ENCODE data around the gene VPS8.

DNA sequence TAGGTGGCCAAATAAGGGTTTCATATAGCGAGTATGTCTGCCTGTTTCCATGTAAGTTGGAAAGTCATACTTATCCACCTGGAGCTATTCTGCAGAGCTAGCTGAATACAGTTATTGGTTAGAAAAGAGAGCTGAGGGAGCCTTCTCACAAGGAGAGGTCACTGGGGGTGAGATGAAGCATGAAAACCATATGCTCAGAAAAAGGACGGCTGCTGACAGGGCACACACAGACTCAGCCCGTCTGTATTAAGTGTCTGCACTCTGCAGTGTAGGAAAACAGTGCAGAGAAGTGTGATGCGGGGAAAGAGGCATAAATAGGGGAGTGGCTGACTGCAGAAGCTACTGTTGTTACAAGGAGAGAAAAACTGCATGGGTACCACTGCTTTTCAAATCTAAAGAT lies 282.7 kb downstream of the VPS8 start:
- no peak for TF ChIP-seq TCF7L2 (IDR thresholded peaks at IDR 0.05; ENCODE audit: borderline replicate concordance, extremely low read depth, insufficient read depth, insufficient read length)
- TF ChIP-seq, protein P1, sequence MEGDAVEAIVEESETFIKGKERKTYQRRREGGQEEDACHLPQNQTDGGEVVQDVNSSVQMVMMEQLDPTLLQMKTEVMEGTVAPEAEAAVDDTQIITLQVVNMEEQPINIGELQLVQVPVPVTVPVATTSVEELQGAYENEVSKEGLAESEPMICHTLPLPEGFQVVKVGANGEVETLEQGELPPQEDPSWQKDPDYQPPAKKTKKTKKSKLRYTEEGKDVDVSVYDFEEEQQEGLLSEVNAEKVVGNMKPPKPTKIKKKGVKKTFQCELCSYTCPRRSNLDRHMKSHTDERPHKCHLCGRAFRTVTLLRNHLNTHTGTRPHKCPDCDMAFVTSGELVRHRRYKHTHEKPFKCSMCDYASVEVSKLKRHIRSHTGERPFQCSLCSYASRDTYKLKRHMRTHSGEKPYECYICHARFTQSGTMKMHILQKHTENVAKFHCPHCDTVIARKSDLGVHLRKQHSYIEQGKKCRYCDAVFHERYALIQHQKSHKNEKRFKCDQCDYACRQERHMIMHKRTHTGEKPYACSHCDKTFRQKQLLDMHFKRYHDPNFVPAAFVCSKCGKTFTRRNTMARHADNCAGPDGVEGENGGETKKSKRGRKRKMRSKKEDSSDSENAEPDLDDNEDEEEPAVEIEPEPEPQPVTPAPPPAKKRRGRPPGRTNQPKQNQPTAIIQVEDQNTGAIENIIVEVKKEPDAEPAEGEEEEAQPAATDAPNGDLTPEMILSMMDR (IDR thresholded peaks at IDR 0.05 in 2 of 3, conservative IDR thresholded peaks at IDR 0.05 in 1 of 3; ENCODE audit: borderline replicate concordance in 1 of 3, insufficient read depth in 1 of 3, low read depth in 2 of 3, low read length in 2 of 3) = no peak
- TF ChIP-seq POLR2A (IDR thresholded peaks at IDR 0.05; ENCODE audit: borderline replicate concordance, extremely low read depth, insufficient read depth, insufficient read length) = no peak
- TF ChIP-seq RAD21 (IDR thresholded peaks at IDR 0.05; ENCODE audit: low read depth) = no peak
- no peak for TF ChIP-seq SP1 (IDR thresholded peaks at IDR 0.05; ENCODE audit: low read depth)
- TF ChIP-seq, protein P2, sequence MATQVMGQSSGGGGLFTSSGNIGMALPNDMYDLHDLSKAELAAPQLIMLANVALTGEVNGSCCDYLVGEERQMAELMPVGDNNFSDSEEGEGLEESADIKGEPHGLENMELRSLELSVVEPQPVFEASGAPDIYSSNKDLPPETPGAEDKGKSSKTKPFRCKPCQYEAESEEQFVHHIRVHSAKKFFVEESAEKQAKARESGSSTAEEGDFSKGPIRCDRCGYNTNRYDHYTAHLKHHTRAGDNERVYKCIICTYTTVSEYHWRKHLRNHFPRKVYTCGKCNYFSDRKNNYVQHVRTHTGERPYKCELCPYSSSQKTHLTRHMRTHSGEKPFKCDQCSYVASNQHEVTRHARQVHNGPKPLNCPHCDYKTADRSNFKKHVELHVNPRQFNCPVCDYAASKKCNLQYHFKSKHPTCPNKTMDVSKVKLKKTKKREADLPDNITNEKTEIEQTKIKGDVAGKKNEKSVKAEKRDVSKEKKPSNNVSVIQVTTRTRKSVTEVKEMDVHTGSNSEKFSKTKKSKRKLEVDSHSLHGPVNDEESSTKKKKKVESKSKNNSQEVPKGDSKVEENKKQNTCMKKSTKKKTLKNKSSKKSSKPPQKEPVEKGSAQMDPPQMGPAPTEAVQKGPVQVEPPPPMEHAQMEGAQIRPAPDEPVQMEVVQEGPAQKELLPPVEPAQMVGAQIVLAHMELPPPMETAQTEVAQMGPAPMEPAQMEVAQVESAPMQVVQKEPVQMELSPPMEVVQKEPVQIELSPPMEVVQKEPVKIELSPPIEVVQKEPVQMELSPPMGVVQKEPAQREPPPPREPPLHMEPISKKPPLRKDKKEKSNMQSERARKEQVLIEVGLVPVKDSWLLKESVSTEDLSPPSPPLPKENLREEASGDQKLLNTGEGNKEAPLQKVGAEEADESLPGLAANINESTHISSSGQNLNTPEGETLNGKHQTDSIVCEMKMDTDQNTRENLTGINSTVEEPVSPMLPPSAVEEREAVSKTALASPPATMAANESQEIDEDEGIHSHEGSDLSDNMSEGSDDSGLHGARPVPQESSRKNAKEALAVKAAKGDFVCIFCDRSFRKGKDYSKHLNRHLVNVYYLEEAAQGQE (IDR thresholded peaks at IDR 0.05; ENCODE audit: low read depth) = no peak
- no peak for TF ChIP-seq SRF (IDR thresholded peaks at IDR 0.05; ENCODE audit: low read depth)
- TF ChIP-seq POLR2AphosphoS5 (IDR thresholded peaks at IDR 0.05; ENCODE audit: low read depth, low read length) = no peak
- TF ChIP-seq, protein P3, sequence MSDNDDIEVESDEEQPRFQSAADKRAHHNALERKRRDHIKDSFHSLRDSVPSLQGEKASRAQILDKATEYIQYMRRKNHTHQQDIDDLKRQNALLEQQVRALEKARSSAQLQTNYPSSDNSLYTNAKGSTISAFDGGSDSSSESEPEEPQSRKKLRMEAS (IDR thresholded peaks at IDR 0.05) = no peak
- TF ChIP-seq, protein P4, sequence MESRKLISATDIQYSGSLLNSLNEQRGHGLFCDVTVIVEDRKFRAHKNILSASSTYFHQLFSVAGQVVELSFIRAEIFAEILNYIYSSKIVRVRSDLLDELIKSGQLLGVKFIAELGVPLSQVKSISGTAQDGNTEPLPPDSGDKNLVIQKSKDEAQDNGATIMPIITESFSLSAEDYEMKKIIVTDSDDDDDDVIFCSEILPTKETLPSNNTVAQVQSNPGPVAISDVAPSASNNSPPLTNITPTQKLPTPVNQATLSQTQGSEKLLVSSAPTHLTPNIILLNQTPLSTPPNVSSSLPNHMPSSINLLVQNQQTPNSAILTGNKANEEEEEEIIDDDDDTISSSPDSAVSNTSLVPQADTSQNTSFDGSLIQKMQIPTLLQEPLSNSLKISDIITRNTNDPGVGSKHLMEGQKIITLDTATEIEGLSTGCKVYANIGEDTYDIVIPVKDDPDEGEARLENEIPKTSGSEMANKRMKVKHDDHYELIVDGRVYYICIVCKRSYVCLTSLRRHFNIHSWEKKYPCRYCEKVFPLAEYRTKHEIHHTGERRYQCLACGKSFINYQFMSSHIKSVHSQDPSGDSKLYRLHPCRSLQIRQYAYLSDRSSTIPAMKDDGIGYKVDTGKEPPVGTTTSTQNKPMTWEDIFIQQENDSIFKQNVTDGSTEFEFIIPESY (IDR thresholded peaks at IDR 0.05; ENCODE audit: extremely low read depth, insufficient replicate concordance, low read length) = no peak
- TF ChIP-seq YY1 (IDR thresholded peaks at IDR 0.05; ENCODE audit: extremely low read depth, insufficient replicate concordance, low read depth, low read length) = no peak
- no peak for TF ChIP-seq EZH2 (IDR thresholded peaks at IDR 0.05)
- TF ChIP-seq EZH2phosphoT487 (IDR thresholded peaks at IDR 0.05; ENCODE audit: borderline replicate concordance) = no peak
- TF ChIP-seq ZNF274 (IDR thresholded peaks at IDR 0.05; ENCODE audit: low read depth, low read length) = no peak

All from HCT116 (cell line).